Endometrial microvascular endothelial cells (primary cell): ENCODE results near the gene TTLL13. TPM values are rescaled to one million over a fixed set of nuclear protein-coding genes. Genes with fewer than 3 reads are reported as not detected.
"Not testable (repeated sequence)": the region's sequence is repeated elsewhere in the genome, so short reads cannot be mapped to it uniquely, and the experiment has no call there.

Source experiments
- in situ Hi-C: cut with HindIII; loops from 2 replicates; pipeline ENCODE4 v1.10.0; 2017; ENCODE audit warnings: low sequenced_read_pairs, low pct_unique_long_range_greater_than_20kb; ENCODE audit errors: inconsistent ontology term
- total RNA-seq: library from RNA; depleted of rRNA; stranded (reverse); fragments of >200 nt; gene quantifications from one replicate; pipeline ENCODE4 v1.2.3, GENCODE V29; 2015; ENCODE audit errors: inconsistent ontology term

Gene TTLL13
- total RNA-seq, 1 donor from 2014 or later, result not detected

DNA sequence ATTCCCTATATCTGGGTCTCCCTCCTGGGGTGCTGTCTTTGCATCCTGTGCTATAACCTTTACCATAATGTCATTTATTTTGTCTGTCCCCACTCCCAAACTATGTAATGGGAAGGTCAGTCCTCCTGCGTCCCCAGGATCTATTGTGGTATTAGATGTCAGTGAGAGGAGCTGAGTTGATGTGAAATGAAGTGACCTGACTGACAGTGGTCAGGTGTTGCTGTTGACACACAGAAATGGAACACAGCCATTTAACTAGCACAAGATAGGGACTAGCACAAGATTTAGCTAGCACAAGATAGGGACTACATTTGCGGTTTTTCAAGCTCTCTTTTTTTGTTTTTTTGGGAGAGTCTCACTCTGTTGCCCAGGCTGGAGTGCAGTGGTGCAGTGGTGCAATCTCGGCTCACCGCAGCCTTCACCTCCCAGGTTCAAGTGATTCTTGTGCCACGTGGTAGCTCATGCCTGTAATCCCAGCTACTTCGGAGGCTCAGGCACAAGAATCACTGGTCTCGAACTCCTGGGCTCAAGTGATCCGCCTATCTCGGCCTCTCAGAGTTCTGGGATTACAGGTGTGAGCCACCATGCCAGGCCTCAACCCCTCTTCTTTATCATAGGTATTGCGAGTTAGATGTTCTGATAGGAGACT is 21.3 kb downstream of the TTLL13 start:
- in situ Hi-C loops, result no loop called here

DNA sequence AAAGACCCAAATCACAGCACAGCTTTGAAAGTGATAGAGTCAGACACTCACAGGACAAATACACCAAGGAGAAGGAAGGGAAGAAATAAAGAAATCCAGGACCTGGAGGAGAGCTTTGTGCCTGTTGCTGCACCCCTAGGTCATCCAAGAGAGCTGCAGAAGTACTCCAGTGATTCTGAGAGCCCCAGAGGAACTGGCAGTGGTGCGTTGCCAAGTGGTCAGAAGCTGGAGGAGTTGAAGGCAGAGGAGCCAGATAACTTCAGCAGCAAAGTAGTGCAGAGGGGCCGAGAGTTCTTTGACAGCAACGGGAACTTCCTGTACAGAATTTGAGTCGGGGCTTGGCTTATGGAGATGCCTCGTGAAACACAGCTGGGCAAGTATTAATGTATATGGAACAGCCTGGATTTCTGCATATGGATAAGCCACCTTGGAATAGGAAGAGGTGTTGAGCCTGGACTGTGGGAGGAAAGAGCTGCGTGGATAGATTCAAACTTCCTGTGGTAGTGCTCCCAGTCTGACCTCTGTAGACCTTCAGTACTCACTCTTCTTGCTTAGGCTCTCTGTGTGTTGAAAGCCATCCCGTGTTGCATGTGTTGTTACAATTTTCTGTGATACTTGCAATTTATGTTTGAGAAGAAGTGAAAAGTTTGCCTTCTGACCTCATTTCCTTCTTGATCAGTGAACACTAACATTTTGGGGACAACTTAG is 22.3 kb downstream of the TTLL13 start:
- in situ Hi-C loops, result no loop called here

DNA sequence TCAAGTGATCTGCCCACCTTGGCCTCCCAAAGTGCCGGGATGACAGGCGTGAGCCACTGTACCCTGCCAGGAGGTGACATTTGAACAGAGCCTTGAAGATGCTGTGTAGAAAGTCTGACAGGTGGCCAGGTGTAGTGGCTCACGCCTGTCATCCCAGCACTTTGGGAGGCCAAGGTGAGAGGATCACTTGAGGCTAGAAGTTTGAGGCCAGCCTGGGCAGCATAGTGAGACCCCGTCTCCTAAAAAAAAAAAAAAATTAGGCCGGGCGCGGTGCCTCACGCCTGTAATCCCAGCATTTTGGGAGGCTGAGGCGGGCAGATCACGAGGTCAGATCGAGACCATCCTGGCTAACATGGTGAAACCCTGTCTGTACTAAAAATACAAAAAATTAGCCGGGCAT is 29.1 kb downstream of the TTLL13 start:
- in situ Hi-C loops, result not testable (repeated sequence)

DNA sequence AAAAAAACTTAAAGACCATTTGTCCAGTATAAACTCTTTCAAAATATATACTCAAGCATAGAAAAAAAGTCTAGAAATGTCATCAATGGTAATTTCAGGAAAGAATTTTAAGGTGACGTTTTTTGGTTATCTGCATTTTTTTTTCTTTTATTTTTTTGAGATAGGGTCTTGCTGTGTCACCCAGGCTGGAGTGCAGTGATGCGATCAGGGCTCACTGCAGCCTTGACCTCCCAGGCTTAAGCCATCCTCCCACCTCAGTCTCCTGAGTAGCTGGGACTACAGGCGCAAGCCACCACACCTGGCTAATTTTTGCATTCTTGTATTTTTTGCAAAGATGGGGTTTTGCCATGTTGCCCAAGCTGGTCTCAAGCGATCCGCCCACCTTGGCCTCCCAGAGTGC is 31.4 kb downstream of the TTLL13 start:
- in situ Hi-C loops, result not testable (repeated sequence)

DNA sequence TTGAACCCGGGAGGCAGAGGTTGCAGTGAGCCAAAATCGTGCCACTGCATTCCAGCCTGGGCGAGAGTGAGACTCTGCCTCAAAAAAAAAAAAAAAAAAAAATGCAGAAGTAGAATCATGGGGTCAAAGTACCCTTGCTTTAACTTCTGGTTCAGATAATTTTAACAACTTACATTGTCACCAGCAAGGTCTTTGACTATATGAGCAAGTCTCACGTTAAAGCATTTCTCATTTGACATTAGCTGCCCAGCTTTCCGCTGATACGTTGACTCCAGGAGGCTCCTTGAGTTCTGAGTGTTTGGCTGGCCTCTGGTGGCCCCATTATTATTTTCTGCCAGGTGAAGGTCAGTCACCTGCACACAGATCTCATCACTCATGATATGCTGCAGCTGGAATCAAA is 32.3 kb downstream of the TTLL13 start:
- in situ Hi-C loops, result not testable (repeated sequence)

DNA sequence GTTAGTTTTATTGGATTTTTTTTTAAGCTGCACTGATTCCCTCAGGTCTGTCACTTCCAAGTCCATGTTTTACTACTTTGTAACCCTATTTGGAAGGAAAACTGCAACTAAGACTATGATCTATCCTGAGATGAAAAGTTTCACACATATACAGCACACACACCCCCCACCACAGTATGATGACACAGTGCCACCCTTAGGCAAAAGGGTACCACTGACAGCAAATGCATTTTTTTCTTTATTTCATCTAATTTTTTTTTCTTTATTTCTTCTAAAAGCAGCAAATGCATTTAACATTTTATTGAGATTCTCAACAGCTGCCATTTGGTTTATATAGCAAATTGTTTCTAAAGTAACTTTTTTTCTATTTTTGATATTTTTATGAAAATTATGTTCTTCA is 37.3 kb downstream of the TTLL13 start:
- in situ Hi-C loops, result no loop called here

DNA sequence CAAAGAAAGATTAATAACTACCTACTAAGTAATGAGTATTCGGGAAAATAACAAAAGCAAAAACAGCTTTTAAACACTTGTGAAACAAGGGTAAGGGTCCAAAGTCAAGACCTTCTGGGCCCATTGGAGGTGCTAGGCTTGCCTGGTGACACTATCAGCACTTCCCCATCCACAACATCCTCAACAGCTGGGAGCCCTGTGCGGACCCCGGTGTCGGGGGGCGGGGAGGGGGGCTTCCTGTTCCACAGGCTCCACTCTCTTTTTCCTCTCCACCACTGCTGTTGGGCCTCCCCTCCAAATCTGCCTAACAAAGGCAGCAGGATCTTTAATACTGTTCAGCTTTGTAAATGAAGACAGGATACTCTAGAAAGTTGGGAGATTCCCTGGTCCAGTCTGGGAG is 37.7 kb downstream of the TTLL13 start:
- in situ Hi-C loops, result no loop called here

DNA sequence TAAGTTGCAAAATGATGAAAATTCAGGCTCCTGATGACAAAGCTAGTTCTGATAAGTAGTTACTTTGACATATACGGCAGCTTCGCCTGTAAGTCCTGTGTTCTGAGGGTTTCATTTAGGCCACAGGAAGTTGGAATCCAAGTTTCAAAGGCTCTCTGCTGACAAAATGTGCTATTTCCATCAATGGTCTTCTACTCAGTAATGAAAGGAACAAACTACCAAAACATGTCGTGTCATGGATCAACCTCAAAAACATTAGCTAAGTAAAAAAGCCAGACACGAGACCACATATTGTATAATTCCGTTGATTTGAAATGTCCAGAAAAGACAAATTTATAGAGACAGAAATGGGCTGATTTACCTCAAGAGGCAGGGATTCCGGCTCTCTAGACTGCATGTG is 38.6 kb downstream of the TTLL13 start:
- in situ Hi-C loops, result no loop called here

DNA sequence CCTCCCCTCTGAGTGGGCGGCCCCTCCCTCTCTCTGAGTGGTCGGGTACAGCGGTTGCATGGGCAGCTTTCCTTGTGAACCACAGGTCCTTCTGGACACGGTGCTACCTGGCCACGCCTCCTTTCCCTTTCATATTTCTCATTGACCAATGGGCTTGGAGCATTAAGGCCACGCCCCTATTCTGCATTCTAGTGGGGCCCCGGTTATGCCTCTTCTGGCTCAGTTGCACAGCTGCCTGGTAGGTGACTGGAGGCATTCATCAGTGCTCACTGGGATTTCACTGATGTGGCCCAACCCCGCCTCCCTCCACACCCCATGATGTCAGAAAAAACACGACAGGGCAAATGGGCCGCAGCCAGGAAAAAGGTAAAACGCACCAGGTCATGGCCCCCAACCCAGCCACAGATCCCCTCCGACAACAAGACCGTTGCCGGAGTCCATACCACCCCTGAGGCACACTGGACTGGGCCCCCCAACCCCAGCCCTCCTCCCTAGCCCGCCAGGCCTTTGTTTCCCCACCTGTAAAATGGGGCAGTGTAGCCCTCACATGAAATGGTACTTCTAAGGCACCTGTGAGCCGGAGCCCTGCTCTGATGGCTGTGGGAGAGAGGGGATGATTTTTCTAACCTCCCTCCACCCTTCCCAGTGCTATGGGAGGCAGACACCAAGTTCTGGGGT is 42.5 kb downstream of the TTLL13 start:
- in situ Hi-C loops, result no loop called here

DNA sequence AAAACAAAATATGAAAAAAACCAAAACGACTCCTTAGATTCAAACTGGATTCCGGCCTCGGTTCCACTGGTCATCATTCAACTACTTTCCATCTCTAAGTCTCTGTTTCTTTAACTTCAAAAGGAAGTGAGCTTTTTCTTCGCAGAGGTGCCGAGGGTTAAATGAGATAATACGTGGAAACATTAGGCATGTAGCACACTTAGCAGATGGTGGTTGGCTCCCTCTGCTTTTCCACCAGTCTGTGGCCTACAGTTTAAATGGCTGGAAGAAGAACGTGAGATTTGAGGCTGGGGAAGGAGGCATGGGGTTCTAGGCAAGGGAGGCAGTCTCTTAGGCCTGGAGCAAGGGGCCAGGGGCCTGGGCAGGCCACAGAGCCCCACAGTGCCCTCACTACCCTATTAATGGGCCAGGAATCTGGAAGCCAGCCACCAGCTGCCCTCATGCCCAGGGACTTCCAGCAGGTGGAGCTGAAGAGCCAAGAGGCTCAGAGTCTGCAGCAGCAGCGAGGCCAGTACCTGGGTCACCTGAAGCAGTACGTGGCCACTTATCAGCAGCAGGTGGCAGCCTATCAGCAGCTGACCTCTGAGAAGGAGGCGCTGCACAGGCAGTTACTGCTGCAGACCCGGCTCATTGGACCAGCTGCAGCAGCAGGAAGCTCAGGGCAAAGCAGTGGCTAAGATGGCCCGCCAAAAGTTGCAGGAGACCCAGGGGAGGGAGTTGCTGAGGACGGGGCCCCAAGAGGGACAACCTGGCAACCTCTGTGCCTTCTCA is 43.9 kb downstream of the TTLL13 start:
- in situ Hi-C loops, result not testable (repeated sequence)

DNA sequence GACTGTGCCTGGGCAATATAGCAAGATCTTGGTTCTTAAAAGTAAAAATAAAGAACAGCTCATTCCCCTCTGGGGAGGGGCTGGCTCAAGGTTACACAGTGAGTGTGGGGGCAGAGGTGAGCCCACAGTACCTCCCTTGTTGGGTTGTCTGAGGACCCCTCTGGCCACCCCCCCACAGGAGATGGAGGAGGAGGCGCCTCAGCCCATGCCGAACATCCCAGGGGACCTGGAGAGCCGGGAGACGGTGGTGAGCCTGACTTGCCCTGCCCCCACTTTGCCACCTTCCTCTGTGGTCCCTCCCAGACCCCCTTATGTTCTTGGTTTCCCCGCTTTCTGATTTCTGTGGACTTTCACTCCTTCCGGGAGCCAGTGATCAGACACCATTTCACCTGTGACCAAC is 44.8 kb downstream of the TTLL13 start:
- in situ Hi-C loops, result no loop called here

DNA sequence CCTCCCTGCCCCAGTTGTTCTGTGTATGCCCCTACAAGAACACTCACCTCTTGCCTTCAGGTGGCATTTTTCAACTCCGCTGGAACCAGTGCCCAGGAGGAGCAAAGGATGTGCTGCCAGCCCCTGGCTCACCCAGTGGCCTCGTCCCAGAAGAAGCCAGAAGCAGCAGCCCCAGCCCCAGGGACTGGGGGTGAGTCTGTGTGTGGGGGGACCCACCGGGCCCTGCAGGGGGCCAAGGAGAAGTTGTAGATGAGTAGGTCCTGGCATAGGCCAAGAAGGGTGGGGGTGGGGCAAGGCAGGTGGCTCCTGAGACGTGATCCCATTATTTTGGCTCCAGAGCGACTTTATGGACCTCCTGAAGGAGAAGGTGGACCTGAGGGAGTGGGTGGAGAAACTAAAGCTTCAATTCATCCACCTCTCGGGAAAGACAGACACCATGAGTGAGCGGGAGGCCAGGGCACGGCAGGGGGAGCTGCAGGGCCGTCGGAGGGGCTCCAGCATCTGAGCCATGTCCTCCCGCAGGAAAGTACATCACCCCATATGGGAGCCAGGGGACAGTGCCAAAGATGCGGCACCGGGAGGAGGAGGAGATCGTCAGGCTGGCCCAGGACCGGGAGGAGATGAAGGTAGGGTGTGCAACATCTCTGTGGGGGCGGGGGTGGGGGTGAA is 45.4 kb downstream of the TTLL13 start:
- in situ Hi-C loops, result no loop called here

DNA sequence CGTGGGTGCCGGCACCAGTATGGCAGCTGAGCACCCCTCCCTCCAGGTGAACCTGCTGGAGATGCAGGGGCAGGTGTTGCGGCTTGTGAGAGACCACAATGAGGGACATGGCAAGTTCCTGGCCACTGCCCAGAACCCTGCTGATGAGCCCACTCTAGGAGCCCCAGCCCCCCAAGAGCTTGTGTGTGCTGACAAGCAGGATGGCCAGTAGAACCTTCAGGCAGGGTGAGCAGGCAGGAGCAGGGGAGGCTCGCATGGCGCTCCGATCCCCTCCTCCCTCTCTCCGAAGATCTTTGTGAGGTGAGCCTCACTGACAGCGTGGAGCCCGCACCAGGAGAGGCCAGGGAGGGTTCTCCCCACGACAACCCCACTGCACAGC is 45.9 kb downstream of the TTLL13 start:
- in situ Hi-C loops, result no loop called here

DNA sequence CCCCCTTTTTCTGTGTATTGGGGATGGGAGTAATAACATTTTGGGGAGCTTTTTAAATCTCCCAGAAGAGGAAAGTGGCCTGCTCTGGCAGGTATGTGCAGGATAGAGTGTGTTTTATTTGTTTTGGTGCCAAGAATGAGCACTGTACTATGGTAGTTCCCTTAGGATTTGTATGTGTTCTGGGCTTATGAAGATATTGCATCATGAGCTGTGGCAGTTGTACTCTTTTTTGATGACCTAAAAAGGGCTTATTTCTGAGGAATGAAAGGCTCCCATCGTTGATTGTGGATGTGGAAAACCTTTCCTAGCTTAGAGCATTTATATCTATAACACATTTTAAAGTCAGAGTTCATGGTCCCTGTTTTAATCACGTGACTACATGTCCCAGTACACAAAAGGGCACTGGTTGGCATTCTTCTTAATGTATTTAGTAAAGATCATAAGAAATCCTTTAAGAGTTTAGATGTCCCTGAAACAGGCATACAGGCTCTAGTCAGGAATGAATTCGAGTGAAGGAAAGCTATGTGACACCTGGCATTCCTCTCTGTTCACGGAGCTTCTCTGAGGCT is 47.0 kb downstream of the TTLL13 start:
- in situ Hi-C loops, result not testable (repeated sequence)

DNA sequence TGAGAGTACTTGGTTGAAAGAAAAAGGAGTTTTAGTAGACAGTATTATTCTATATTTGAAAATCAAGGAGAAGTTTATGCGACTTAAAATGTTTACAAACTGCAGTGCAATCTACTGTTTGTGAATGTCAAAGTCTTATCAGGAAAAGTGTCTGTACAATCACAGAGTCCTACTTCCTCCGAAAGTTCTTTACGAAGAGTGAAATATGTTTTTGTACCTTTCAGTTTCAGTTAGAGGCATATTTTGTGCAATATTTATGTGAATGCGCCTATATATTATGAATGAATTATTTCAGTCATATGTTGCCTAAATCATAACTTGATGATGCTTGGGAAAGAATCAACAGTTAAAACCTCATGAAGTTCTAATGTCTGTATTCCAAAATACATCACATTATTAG is 47.7 kb downstream of the TTLL13 start:
- in situ Hi-C loops, result no loop called here

DNA sequence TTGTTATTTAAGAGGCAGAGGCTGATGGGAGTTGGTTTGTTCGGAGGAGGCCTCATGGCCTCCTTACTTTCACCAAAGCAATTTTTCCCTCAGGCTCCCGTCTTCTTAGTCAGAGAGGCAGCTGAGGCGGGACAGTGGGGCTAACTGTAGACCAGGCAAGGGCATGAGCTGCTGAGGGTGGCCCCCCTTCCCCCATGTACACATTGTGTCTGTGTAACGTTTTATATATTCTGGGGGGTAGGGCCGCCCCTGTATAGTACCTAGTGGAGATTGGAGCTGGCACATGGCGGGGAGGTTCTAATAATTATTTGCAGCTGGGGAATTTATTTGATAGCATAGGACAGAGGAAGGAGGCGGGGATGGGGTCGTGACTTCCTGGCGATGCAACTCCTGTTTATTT is 51.2 kb downstream of the TTLL13 start:
- in situ Hi-C loops, result no loop called here

DNA sequence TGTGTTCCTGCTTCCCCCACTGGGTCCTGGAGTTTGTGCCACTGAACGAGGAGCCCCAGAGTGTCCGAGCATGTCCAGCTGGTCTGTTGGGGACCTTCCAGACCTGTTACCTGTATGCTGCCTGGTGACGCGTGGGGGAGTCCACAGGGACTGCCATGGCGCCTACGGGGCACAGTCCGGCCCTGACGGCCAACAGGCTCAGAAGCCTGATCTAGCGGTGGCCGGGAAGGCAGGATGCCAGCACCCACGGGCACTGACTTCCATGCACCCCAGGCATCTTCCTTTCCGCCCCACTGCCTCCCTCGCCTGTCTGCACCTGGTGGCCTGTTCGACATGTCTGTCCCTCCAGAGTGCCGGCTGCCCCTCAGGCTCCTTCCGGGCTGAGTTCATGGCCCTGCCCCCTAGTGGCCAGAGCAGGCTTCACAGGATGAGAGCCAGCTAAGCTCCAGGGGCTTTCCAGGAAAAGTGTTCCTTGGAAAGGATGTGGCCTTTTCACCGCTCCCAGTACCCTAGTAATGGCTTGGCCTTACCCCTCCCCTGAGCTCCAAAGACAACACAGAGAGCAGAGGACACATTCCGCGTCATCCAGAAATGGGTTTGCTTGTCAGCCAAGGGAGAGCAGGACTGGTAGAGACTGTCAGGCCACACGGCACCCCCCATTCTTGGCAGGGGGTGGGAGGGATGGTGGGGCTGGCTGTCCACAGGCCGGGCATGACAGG is 51.8 kb downstream of the TTLL13 start:
- in situ Hi-C loops, result no loop called here

DNA sequence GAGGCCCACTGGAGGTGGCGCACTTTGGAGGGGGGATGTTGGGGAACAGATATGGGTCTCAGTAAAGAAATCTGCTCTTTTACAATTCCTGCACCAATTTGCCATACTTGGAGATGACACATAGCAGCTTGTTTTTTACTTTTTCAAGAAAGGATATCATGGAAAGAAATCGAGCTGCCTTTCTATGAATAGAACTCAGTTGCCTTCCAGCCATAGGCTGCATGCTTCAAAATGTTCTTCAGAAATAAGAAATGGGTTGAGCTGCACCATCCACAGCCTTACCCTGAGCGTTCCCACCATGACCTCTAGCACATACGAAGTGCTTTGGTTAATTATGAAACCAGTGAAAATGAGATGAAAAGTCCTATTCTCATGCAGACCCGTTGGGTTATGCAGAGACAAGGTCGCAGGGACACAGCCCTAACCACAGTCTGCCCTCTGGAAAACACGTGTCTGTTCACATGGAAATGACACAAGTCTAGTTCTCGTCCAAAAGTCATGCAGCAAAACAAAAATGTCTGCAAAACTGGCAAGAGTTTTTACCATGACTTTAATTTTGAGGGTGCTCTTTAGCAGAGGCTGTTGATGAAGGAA is 52.4 kb downstream of the TTLL13 start:
- in situ Hi-C loops, result no loop called here
